Coronary artery (tissue), 2 donors: ENCODE data around the gene F13A1.

Experiments used
- DNase-seq: peaks from one replicate; pipeline ENCODE4 v3.0.0-alpha.2; 2017; ENCODE audit warnings: low spot score
- H3K27ac ChIP-seq, 2 donors: fragments of 200-600 bp; sonication (generic); one replicate each; pipeline ENCODE4 v1.5.1; 2016 to 2019
- H3K4me3 ChIP-seq: fragments of 200-600 bp; sonication (generic); 2 replicates; pipeline ENCODE4 v1.5.1; 2016; ENCODE audit warnings: mild to moderate bottlenecking, moderate library complexity
- TF ChIP-seq, protein P1 (sequence below): fragments of 200-600 bp; sonication (generic); IDR thresholded peaks from one replicate; pipeline ENCODE4 v1.5.1; 2019; ENCODE audit warnings: antibody characterized with exemption

The F13A1 gene

DNA sequence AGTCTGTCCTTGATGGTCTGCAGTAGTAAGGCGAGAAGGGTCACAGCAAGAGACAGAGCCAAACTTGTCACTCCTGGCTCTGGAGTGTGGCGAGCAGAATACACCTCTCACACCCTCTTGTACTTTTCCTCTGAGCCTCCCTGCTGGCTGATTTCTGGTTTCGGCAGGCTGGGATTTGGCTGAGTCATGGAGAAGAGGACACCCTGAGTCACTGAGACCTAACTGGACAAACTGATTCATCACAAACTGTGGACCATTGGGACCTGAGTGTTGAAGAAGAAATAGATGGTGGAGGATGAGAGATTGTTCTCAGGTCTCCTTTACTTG is 101.7 kb downstream of the F13A1 start:
- TF ChIP-seq, protein P1, sequence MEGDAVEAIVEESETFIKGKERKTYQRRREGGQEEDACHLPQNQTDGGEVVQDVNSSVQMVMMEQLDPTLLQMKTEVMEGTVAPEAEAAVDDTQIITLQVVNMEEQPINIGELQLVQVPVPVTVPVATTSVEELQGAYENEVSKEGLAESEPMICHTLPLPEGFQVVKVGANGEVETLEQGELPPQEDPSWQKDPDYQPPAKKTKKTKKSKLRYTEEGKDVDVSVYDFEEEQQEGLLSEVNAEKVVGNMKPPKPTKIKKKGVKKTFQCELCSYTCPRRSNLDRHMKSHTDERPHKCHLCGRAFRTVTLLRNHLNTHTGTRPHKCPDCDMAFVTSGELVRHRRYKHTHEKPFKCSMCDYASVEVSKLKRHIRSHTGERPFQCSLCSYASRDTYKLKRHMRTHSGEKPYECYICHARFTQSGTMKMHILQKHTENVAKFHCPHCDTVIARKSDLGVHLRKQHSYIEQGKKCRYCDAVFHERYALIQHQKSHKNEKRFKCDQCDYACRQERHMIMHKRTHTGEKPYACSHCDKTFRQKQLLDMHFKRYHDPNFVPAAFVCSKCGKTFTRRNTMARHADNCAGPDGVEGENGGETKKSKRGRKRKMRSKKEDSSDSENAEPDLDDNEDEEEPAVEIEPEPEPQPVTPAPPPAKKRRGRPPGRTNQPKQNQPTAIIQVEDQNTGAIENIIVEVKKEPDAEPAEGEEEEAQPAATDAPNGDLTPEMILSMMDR = no peak
- H3K27ac ChIP-seq = no peak overlapping the region
- H3K4me3 ChIP-seq = no peak overlapping the region
- no peak for DNase-seq

DNA sequence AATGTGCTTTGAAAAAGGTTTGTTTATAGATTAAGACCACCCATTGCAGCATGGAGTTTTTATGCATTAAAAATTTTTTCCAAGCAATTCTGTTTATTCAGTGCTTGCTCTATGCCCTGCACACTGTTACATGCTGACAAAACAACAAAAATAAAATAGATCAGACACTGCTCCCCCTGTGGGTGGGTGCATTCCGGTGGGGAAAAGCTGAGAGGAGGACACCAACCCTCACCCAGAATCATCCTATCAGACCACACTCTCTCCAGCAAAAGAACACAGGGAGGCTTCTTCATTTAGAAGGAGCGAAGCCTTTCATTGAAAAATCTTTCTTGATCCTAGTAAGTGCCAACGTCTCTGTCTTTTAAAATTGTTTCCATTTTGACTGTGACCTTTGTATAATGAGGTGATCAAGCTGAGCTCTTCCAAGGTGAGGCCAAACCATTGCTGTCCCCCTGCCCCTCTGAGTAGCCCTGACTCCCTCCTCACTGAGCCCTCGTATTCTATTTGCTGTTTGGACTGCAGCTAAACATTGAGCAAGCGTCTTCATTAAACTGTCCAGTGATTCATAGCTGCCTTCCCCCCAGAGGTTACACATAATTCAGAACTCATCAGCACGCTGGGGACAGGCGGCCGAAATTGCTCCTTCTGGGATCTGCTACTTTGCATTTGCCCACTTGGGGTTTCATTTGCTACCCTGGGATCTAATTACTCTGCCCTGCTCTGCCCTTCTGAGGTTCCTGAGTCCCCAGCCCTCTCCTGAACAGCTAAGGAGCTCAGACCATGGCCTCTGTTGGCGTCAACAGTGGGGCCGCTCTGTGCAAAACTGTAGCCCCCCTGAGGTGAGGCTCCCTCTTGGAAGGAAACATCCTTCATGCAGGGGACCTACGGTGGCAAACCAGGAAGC is 102.4 kb downstream of the F13A1 start:
- TF ChIP-seq, protein P1 = no peak
- Histone ChIP-seq H3K4me3 (no peak overlapping the region), H3K27ac (no peak overlapping the region)
- no peak for DNase-seq

DNA sequence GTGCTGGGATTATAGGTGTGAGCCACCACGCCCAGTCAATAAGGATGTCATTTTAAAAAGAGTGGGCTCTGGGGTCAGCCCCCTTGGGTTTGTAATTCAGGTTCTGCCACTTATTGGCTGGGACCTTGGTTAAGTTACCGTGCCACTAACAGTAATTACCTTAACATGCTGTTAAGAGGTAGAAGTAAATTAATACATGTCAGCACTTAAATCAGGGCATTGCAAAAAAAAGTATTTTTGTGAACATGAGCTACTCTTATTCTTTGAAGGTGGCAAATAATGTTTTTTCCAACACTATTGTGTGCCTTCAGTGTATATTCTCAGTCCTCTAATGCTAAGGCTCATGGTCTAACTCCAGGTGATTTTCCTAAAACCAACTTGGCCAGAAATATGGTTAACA is 109.5 kb downstream of the F13A1 start:
- DNase-seq = no peak
- no peak overlapping the region for H3K4me3 ChIP-seq

DNA sequence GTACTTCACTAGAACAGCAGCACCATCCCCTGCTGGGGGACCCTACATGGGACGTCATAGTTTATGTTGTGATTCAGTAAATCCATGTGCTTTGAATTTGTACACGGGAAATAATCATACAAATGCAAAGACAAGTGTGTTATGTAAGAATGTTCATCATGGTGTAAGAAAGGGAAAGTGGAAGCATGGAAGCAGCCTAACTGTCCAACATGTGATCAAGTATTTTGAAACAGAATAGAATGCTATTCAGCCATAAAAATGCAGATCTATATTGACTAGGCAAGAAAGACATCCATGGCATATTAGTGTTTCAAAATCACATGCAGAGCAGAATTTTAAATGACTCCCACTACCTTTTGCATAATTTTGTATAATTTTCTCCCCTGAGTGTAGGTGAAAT is 117.6 kb downstream of the F13A1 start:
- no peak overlapping the region for H3K4me3 ChIP-seq
- no peak overlapping the region for H3K27ac ChIP-seq
- DNase-seq = no peak
- TF ChIP-seq, protein P1 = no peak

More for the DNA sequence above, 109.5 kb downstream of the F13A1 start:
- TF ChIP-seq, protein P1 = no peak
- H3K27ac ChIP-seq = no peak overlapping the region

DNA sequence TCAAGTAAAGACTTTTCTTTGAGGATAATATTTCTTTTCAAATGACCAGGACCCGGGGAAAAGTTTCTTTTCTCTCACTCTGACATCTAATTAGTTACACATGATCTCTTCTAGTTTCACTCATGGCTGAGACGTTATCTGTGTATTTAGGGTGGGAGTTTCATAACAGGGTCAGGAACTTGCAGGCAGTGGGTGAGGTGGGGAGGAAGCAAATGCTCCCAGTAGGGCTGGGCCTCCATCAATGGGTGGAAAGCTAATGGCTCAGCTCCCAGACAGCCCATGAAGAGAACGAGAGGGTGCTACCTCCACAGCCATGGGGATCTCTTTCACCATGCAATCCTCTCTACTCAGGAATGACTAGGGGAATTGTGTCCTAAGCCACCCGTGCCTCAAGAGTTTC is 119.3 kb downstream of the F13A1 start:
- no peak overlapping the region for H3K4me3 ChIP-seq
- TF ChIP-seq, protein P1 = no peak

DNA sequence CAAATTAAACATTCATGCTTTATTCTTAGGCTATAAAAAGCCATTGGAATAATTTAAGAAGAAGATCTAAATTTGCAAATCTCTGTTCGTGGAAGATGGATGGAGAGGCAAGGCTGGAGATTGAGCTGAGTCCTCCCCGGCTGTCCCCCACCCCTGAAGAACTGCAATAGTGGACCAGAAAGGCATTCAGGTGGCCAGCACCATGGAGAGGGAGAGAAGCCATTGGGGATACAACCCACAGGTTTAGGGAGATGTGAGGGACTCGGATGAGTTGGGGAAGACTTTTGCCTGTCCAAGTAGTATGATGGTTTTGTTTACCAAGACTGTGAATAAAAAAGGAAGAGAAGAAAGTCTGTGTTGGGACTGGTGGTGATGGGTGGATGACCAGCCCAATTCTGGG is 120.8 kb downstream of the F13A1 start:
- TF ChIP-seq, protein P1 = no peak
- Histone ChIP-seq H3K27ac (no peak overlapping the region), H3K4me3 (no peak overlapping the region)

More for the DNA sequence above, 119.3 kb downstream of the F13A1 start:
- no peak for DNase-seq
- H3K27ac ChIP-seq = no peak overlapping the region

DNA sequence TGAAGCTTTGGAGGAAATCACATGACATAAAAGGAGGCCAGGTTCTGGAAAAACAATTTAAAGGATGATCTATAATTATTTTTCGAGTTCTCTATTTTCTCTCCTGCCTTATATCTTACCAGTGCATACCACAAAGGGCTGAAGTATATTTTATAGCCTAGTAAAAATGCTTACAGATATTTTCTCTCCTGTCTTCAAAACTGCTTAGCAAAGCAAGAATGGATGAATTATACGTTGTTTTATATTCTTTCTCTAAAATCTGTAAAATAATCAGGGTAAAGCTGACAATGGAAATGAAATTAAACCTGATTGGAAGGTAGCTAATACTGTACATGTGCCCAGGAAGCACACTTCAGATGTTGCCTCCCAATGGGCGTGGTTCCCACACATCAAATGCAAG is 123.7 kb downstream of the F13A1 start:
- no peak overlapping the region for H3K4me3 ChIP-seq
- H3K27ac ChIP-seq = no peak overlapping the region
- TF ChIP-seq, protein P1 = no peak
- no peak for DNase-seq

More for the DNA sequence above, 120.8 kb downstream of the F13A1 start:
- no peak for DNase-seq
